ENCODE results near the gene CFAP61. TPM values are rescaled to one million over a fixed set of nuclear protein-coding genes. Genes with fewer than 3 reads are reported as not detected.

Gene CFAP61
- total RNA-seq, 1 donor from 2014 or later = not detected

DNA sequence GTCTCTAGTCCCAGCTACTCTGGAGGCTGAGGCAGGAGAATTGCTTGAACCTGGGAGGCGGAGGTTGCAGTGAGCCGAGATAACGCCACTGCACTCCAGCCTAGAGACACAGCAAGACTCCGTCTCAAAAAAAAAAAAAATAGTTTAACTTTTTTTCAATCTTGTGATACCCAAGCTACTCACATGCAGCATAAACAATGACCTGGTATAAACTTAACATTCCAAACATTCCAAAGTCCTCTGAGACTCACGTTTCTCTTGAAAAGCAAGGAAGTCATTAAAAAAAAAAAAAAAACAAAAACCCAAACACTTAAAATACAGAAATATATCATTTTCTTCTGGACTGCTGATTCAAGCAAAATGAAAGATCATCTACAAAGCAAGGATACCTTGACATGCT, 14.4 kb upstream of the CFAP61 start:
- H3K27me3 ChIP-seq = no peaks in the 10 kb centered on the region
- TF ChIP-seq, protein P1, sequence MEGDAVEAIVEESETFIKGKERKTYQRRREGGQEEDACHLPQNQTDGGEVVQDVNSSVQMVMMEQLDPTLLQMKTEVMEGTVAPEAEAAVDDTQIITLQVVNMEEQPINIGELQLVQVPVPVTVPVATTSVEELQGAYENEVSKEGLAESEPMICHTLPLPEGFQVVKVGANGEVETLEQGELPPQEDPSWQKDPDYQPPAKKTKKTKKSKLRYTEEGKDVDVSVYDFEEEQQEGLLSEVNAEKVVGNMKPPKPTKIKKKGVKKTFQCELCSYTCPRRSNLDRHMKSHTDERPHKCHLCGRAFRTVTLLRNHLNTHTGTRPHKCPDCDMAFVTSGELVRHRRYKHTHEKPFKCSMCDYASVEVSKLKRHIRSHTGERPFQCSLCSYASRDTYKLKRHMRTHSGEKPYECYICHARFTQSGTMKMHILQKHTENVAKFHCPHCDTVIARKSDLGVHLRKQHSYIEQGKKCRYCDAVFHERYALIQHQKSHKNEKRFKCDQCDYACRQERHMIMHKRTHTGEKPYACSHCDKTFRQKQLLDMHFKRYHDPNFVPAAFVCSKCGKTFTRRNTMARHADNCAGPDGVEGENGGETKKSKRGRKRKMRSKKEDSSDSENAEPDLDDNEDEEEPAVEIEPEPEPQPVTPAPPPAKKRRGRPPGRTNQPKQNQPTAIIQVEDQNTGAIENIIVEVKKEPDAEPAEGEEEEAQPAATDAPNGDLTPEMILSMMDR (IDR thresholded peaks at IDR 0.05) = no peak
- ATAC-seq = no peak
- DNase-seq = no peak
- peaks cover 100% of the 10 kb centered on the region for H3K36me3 ChIP-seq
- no peaks in the 10 kb centered on the region for H3K9me3 ChIP-seq
- no peak overlapping the region for H3K4me3 ChIP-seq
- H3K27ac ChIP-seq = no peak overlapping the region
- no peaks in the 10 kb centered on the region for H3K4me1 ChIP-seq
- intact Hi-C loops (cut with DNase I) = no loop called here

DNA sequence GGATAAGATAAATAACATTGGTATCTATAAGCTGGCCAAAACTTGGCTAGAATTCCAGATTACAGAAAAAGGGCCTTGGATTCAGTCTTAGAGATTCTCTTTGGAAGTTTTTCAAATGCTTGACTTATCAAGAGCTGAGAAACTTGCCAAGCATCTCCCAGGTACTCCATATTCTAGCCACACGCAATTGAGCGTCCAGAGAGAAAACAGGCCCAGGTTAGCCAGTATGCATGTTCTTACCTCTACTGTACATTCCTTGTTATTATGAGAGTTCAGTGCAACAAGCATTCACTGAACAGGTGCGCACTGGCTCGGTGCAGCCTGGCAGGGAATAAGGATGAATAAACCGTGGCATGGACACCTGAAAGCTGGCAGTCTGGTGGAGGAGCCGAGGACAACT, 13.7 kb upstream of the CFAP61 start:
- ATAC-seq = peak; percentile 69
- TF ChIP-seq, protein P1 (IDR thresholded peaks at IDR 0.05) = no peak
- Histone ChIP-seq H3K36me3 (peaks cover 100% of the 10 kb centered on the region), H3K4me1 (no peaks in the 10 kb centered on the region), H3K27me3 (no peaks in the 10 kb centered on the region), H3K27ac (no peak overlapping the region), H3K4me3 (no peak overlapping the region), H3K9me3 (no peaks in the 10 kb centered on the region)
- intact Hi-C loops (cut with DNase I) = no loop called here
- no peak for DNase-seq

DNA sequence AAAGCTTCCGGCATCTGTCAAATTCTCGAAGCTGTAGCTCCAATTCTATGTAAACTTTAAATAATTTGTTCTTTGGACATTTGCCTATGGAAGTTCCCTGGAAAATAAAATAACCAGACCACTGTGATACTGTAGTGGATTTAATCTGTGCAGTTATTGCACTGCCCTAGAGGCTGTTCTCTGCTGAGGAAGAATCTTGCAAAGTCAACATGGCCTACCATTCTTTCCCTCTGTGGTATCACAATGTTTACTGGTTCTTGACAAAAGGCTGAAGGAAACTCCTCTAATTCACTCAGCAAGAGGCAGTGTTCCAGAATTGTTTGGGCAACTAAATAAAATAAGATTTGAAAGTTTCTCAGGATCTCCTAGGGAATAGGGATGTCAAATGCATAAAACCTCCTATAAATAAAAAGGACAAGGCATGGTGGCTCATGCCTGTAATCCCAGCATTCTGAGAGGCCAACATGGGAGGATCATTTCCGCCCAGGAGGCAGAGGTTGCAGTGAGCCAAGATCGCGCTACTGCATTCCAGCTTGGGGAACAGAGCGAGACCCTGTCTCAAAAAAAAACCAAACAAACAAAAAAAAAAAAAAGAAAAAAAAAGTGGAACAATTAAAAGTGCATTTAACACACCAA, 12.5 kb upstream of the CFAP61 start:
- intact Hi-C loops (cut with DNase I) = no loop called here
- Histone ChIP-seq H3K4me3 (no peak overlapping the region), H3K4me1 (no peaks in the 10 kb centered on the region), H3K27ac (no peak overlapping the region), H3K9me3 (no peaks in the 10 kb centered on the region), H3K27me3 (no peaks in the 10 kb centered on the region), H3K36me3 (peaks cover 100% of the 10 kb centered on the region)
- no peak for ATAC-seq
- DNase-seq = no peak
- TF ChIP-seq, protein P1 (IDR thresholded peaks at IDR 0.05) = no peak

DNA sequence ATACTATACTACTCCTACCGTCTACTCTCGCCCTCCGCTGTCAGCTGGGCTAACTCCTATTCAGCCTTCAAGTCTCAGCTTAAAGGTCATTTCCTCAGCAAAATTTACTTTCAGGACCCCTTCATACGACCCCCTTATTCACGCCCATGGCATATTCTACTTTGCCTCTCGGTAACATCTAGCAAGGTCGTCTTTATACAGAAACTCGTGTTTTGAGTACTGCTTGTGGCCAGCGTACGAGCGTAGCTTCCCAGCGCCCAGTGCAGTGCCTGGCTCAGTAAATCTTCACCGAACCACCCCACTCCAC, 612 bp upstream of the CFAP61 start:
- ATAC-seq (no peak), DNase-seq (no peak)
- H3K27ac ChIP-seq = peak overlapping the region; percentile 89
- H3K36me3 ChIP-seq = peaks cover 37% of the 10 kb centered on the region
- H3K9me3 ChIP-seq = no peaks in the 10 kb centered on the region
- peaks cover 15% of the 10 kb centered on the region for H3K4me1 ChIP-seq
- H3K27me3 ChIP-seq = no peaks in the 10 kb centered on the region
- H3K4me3 ChIP-seq = peak overlapping the region; percentile 99
- intact Hi-C loops (cut with DNase I) = no loop called here
- TF ChIP-seq, protein P1 (IDR thresholded peaks at IDR 0.05) = no peak

DNA sequence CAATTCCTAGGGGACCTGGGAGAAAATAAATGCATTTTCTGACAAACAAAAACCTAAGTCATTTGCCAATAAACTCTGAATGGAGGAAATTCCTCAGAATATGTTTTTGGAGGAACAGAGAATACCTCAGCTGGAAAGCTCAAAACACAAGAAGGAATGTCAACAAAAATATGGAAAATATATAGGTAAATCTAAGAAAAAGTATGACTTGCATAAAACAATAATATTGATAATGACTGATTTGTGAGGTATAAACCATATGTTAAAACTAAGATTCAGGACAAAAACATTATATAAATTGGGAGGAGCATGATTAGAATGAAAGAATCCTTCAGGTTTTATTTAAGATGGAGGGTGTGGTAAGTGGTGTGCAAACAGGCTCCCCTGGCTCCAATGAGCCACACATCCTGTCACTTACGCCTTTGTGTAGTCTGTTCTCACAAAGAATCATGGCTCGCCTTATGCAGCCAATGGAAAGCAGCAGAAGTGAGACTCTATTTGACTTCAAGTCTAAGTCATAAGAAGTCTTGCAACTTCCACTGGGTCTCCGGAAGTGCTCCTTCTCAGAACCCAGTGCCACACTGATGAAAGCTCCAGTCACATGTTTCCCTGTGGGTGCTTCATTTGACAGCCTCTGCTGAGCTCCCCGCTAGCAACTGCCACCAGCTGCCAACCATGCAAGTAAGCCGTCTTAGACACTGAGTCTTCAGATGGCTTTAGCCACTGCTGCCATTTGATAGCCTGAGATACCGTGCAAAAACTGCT, 8.1 kb downstream of the CFAP61 start:
- no peaks in the 10 kb centered on the region for H3K4me1 ChIP-seq
- no peaks in the 10 kb centered on the region for H3K9me3 ChIP-seq
- no peaks in the 10 kb centered on the region for H3K36me3 ChIP-seq
- TF ChIP-seq, protein P1 (IDR thresholded peaks at IDR 0.05) = no peak
- H3K27ac ChIP-seq = no peak overlapping the region
- DNase-seq (no peak), ATAC-seq (no peak)
- intact Hi-C loops (cut with DNase I) = no loop called here
- no peaks in the 10 kb centered on the region for H3K27me3 ChIP-seq
- H3K4me3 ChIP-seq = no peak overlapping the region

All from upper lobe of right lung (tissue), 1 donor.